HCT116 (cell line): ENCODE results near the gene FAP.

Experiments
- CTCF ChIP-seq, 3 experiments: fragments of 200-600 bp in 1 of 3; sonication (generic) in 1 of 3; IDR thresholded peaks in 2 of 3; conservative IDR thresholded peaks in 1 of 3; 2 replicates each; pipeline ENCODE4 v1.5.1; 2012 to 2017; ENCODE audit warnings: low read depth in 2 of 3, low read length in 2 of 3, antibody characterized with exemption in 1 of 3, borderline replicate concordance in 1 of 3, control low read depth in 1 of 3, mild to moderate bottlenecking in 1 of 3, mixed read lengths in 1 of 3, mixed run types in 1 of 3, moderate library complexity in 1 of 3; ENCODE audit not compliant: insufficient read depth in 1 of 3
- MAX ChIP-seq: IDR thresholded peaks from 2 replicates; pipeline ENCODE4 v1.6.1; 2012
- POLR2A ChIP-seq: IDR thresholded peaks from 2 replicates; pipeline ENCODE4 v1.7.0; 2011; ENCODE audit warnings: borderline replicate concordance; ENCODE audit not compliant: insufficient read depth, insufficient read length; ENCODE audit errors: extremely low read depth
- REST ChIP-seq: IDR thresholded peaks from 2 replicates; pipeline ENCODE4 v1.6.1; 2012; ENCODE audit warnings: low read depth
- YY1 ChIP-seq: IDR thresholded peaks from 2 replicates; pipeline ENCODE4 v1.6.1; 2011; ENCODE audit warnings: low read length, low read depth, moderate library complexity, mild to moderate bottlenecking; ENCODE audit not compliant: insufficient replicate concordance; ENCODE audit errors: extremely low read depth

GRCh38 chr2:162155093-162155492 lies 88.2 kb downstream of the FAP start:
- TF ChIP-seq POLR2A, result no peak
- no peak for TF ChIP-seq YY1
- peak in 2 of 3 experiments; percentile 43 to 56; a peak in 4 of 6 replicates for TF ChIP-seq CTCF (IDR thresholded peaks at IDR 0.05 in 2 of 3, conservative IDR thresholded peaks at IDR 0.05 in 1 of 3; ENCODE audit: borderline replicate concordance in 1 of 3, insufficient read depth in 1 of 3, low read depth in 2 of 3, low read length in 2 of 3)
- no peak for TF ChIP-seq REST
- TF ChIP-seq MAX, result no peak
